ENCODE measurements around the gene SPATA32.

DNA sequence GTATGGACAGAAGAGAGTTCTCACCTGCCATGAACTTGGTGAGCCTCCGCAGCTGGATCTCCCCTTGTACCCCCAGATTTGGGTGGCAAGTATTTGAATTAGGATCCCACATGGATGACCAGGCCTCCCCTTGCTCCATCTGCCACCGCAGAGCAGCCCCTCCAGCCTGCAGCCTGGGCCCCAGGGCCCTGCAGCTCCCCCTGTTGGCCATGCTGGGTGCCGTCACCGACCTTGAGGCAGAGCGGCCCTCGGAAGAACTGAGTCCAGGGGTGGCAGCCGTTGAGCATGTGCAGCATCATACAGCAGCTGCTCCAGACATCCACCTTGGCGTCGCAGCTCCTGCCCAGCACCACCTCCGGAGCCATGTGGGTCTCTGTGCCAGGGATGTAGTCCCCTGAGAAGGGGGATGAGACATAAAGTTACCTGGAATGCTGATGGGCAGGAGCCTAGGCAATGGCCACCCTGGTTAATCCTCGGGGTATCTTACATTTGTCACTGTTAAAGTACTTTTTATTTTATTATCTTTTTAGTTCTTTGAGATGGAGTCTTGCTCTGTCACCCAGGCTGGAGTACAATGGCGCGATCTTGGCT lies 9.0 kb upstream of the SPATA32 start:
- no peak for TF ChIP-seq POLR2A (IDR thresholded peaks at IDR 0.05)
- TF ChIP-seq, protein P1, sequence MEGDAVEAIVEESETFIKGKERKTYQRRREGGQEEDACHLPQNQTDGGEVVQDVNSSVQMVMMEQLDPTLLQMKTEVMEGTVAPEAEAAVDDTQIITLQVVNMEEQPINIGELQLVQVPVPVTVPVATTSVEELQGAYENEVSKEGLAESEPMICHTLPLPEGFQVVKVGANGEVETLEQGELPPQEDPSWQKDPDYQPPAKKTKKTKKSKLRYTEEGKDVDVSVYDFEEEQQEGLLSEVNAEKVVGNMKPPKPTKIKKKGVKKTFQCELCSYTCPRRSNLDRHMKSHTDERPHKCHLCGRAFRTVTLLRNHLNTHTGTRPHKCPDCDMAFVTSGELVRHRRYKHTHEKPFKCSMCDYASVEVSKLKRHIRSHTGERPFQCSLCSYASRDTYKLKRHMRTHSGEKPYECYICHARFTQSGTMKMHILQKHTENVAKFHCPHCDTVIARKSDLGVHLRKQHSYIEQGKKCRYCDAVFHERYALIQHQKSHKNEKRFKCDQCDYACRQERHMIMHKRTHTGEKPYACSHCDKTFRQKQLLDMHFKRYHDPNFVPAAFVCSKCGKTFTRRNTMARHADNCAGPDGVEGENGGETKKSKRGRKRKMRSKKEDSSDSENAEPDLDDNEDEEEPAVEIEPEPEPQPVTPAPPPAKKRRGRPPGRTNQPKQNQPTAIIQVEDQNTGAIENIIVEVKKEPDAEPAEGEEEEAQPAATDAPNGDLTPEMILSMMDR (IDR thresholded peaks at IDR 0.05) = peak in 3 of 6 experiments; percentile 12 to 42 (median 13)

Measured in thyroid gland (tissue), 4 donors.